Epithelial cell of esophagus (primary cell): ENCODE data around the gene PPARGC1A.

Experiments used
- DNase-seq: peaks from one replicate; pipeline ENCODE4 v3.0.0; 2010; ENCODE audit warnings: low read depth
- H3K4me3 ChIP-seq: 2 replicates; pipeline ENCODE4 v1.5.1; 2011; ENCODE audit warnings: mild to moderate bottlenecking, low read length, control low read depth
- TF ChIP-seq, protein P1 (sequence below): IDR thresholded peaks from 2 replicates; pipeline ENCODE4 v1.5.1; 2011; ENCODE audit warnings: low read depth, mild to moderate bottlenecking, low read length, control low read depth, inconsistent platforms; ENCODE audit not compliant: insufficient read depth; ENCODE audit errors: missing control alignments

The PPARGC1A gene

DNA sequence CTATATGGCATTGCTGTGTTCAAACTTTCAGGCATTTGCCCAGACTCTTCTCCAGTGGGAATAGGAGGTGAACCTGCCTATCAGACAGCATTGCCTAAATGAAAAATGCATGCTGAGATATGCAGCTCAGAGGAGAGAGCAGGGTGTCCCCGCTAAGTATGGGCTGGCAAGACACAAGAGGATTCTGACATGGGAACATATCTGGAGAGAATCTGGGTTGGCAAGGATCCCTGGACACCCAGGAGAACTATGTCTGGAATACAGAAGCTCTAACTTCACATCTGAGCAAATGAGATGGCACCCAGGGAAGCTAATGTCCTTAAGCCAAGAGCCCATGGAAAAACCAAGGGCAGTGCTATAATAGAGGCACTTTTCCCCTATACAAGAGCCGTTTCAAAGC is 18.4 kb downstream of the PPARGC1A start:
- no peak for DNase-seq
- TF ChIP-seq, protein P1, sequence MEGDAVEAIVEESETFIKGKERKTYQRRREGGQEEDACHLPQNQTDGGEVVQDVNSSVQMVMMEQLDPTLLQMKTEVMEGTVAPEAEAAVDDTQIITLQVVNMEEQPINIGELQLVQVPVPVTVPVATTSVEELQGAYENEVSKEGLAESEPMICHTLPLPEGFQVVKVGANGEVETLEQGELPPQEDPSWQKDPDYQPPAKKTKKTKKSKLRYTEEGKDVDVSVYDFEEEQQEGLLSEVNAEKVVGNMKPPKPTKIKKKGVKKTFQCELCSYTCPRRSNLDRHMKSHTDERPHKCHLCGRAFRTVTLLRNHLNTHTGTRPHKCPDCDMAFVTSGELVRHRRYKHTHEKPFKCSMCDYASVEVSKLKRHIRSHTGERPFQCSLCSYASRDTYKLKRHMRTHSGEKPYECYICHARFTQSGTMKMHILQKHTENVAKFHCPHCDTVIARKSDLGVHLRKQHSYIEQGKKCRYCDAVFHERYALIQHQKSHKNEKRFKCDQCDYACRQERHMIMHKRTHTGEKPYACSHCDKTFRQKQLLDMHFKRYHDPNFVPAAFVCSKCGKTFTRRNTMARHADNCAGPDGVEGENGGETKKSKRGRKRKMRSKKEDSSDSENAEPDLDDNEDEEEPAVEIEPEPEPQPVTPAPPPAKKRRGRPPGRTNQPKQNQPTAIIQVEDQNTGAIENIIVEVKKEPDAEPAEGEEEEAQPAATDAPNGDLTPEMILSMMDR: no peak
- H3K4me3 ChIP-seq: no peak overlapping the region

DNA sequence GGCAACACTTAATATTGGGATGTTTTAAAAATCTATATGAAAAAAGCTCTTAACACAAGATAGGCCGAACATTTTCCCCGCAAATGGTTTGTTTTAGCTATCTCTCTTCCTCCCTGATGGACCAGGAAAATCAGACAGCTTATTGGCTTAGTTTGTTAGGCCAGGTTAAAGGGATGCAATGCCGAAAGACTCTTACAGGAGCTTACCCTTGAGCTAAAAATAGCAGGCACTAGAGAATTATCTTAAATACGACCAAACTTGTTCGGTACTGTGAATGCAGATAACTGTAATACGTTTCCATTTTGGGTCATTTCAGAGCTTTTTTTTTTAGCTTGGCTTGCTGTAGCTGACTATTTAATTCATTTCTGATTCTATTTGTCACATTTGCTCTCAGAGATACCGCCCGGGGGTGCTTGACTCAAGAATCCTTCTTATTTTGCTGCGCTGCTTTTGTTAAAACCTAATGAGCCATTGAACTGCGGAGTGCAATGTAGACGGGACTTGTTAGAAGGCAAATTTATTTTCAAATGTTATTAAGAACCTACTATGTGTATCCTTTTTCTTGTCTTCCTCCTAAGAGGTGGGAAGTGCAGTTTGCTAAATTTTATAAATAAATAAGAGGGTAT is 23.3 kb downstream of the PPARGC1A start:
- DNase-seq: no peak
- H3K4me3 ChIP-seq: no peak overlapping the region
- TF ChIP-seq, protein P1: no peak

DNA sequence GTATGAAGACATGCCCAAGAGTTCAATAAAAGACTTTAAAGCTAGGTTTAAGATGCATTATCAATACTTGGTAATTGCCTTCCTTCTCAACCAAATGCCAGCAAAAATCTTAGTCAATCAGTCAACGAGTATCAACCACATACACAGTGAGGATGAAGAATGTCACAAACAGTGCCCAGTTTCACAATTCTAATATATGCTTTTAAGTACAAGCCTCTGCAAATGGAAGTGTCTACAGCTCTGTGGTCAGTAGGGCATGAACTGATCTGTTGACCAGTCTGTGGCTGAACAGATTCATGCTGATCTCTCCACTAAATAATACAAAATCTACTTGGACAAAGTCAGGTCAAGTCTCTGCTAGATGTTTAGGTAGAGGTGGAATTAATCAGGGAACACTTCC is 27.9 kb downstream of the PPARGC1A start:
- no peak overlapping the region for H3K4me3 ChIP-seq
- TF ChIP-seq, protein P1: no peak
- DNase-seq: no peak

DNA sequence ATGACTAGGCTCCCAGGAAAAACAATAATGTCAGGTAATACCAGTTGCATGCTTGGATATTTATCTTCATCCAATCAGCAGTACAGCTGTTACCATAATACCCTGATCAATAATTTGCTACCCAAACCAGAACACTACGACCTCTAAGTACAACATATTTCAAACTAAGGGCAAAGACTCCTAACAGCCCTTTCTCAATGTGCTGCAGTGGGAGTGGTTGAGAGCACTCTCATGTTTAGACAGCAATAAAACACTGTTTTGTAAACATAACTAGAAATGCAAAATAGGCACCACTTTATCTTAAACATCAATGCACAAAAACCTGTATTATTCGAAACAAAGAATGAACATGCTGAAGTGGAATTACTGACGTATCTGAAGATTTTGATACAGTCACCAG is 28.9 kb downstream of the PPARGC1A start:
- no peak overlapping the region for H3K4me3 ChIP-seq
- DNase-seq: no peak
- TF ChIP-seq, protein P1: no peak

DNA sequence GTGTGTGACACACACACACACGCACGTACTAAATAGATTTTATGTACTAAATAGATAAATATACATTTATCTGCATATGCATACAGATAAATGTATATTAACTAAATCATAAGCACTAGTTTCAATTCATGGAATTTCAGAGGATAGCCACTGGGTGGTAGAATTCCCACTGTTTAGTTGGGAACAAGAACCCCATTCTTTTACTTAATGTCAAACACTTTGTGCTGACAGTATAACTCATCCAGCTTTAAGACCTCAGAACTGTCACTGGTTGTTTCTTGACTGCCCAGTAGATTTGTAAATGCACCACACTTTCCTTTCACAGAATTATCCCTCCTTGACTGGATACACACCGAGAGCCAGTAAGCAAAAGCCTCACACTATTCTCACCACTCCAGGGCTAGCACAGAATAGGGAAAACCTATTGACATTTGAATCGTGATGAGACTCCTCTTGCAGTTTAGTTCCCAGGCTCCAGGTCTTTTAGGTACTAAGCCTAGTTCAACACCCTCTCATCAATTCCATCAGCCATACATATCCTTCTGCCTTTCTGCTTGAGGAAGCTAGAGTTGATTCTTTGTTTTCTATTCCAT is 32.4 kb downstream of the PPARGC1A start:
- DNase-seq: peak; percentile 34
- H3K4me3 ChIP-seq: no peak overlapping the region

DNA sequence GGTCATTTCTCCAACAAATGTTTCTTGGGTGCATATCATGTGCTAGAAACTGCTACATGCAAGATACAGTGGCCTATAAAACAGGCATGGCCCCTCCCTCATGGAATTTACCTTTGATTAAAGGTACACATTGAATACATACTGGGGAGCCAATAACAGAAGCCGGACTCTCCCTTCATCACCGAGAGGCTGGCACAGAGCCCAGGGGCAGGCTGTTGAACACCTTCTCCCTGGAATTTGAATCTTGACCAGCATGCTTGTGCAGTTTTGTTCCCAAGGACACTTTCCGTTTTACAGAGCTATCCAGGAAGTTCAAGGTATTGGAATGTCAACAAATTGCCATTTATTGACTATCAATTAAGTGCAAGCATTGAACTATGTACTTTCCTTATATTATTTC is 33.2 kb downstream of the PPARGC1A start:
- TF ChIP-seq, protein P1: no peak
- no peak for DNase-seq
- H3K4me3 ChIP-seq: no peak overlapping the region

More for the DNA sequence above, 32.4 kb downstream of the PPARGC1A start:
- TF ChIP-seq, protein P1: peak; percentile 22
